Hindlimb muscle (tissue), 1 donor: ENCODE results near the gene CA11. TPM values are rescaled to one million over a fixed set of nuclear protein-coding genes. Genes with fewer than 3 reads are reported as not detected.
A peak's percentile ranks its signal among the peaks of the same experiment; 100 is the strongest.
"Not testable (repeated sequence)": the region's sequence is repeated elsewhere in the genome, so short reads cannot be mapped to it uniquely, and the experiment has no call there.

Source experiments
- DNase-seq: peaks from one replicate; pipeline ENCODE4 v3.0.0-alpha.2; 2013
- polyA plus RNA-seq: library from polyadenylated mRNA; unstranded; fragments of 120-200 nt; gene quantifications from one replicate; pipeline ENCODE4 v1.2.1, GENCODE V29; 2013; ENCODE audit not compliant: insufficient read length

The CA11 gene
- polyA plus RNA-seq, 1 donor: 7.8 TPM

GRCh38 chr19:48641850-48642249 is 4.1 kb downstream of the CA11 start:
- DNase-seq: no peak

DNA sequence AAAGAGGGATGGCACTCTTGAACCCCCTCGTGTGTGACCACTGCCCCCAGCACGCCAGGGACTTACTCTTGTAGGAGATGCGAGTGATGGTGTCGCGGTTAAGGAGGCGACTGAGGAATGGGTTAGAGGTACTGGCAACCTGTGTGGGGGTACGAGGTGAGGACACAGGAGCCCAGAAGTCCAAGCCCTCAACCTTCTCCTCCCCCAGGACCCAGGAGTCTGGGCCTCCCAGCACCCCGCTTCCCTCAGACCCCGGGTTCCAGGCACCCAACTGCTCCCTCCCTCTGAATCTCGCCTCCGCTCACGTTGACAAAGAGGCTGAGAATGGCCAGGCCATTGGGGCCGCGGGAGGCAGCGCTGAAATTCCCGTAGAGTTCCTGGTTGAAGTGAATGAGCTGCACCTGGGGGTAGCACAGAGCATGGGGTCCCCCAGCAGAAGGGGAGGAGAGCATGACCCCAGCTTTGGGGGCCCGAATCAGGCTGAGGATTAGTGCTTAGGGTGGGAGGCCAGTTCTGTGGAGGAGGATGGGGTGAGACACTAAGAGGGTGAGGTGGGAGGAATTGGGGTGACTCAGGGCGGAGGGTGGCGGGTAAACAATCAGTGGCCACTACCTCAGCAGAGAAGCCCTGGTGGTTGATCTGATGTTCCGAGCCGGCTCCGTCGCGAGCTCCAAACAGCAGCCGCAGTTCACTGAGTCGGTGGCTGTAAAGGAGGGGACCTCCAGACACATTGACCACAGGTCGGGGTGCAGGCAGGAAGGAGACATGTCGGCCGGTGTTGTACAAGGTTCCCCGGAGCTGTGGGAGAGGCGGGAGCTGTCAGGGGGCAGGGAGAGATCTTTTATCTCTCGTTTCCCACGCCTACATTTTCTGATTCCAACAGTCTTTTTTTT is 6.3 kb downstream of the CA11 start:
- DNase-seq: no peak

- no peak for DNase-seq
Observed at GRCh38 chr19:48638831-48639381, 7.1 kb downstream of the CA11 start.

DNA sequence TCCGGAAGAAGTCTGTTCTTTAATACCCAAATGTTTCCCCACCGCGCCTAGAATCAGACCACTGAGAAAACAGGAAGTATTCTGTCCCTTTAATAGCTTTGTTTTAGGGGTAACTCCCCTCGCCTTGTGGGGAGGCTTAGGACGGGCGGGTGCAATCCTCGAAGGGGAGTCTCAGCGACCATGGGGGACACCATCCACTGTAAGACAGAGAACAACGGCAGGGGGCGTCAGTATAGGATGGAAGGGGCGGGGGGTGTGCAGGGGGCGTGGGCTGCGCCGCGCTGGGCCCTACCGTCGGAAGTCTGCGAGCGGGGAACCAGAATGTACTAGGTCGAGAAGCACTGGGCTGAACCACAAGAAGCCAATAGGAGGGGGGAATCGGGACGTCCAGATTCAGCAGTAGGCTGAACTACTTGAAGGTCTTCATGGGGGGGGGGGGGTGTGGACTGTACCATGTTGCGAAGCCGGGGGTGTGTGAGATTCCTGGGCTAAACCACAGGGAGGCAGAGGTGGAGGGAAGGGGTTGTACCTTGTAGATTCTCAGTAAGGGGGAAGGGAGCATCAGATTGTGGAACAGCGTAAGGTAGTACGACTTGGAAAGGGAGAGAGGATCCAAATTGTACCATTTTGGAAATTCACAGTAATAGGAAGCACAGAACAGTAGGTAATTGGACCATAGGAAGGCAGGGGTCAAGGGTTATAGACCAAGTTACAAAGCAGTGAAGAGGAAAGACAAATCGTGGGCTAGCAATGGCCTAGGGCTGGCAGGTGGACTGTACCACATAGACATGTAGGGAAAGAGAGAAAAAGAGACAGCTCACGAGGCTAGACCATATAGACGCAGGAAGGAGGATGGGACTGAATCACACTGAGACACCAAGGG is 7.8 kb downstream of the CA11 start:
- peak; percentile 92 for DNase-seq

- peak; percentile 98 for DNase-seq
Observed at GRCh38 chr19:48637449-48637947, 8.5 kb downstream of the CA11 start.

DNA sequence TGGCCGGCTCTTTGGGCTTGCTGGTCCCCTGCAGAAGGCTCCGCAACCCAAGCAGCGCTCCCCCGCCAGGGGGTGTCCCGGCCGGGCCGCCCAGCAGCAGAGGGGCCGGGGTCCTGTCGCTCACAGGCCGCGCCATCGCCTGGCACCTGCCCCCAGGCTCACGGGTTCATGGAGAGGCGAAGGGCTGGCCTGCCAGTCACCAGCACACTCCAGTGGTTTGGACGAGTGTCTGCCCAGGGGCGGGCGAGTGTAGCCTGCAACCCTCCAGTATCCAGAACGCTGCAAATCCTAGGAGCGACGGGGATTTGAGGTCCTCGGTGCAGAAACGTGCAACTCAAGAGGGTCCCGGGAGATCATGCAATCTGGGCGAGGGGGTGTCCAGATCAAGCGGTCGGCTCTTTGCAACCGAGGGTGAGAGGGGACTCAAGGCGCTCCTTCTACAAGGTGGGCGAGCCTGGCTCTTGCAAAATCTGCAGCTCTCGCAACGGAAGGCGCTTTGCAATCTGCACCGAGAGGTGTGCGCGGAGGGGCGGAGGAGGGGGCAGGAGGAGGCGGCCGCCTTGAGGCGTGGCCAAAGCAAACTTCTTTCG is 9.0 kb downstream of the CA11 start, which contains the start of gene DBP:
Gene DBP (minus strand): TSS at position 521 of the 590 bp plus-strand sequence. CDS start 385 bp downstream, at position 136.
- no peak for DNase-seq

GRCh38 chr19:48635966-48636858 is 9.8 kb downstream of the CA11 start:
- DNase-seq: no peak

DNA sequence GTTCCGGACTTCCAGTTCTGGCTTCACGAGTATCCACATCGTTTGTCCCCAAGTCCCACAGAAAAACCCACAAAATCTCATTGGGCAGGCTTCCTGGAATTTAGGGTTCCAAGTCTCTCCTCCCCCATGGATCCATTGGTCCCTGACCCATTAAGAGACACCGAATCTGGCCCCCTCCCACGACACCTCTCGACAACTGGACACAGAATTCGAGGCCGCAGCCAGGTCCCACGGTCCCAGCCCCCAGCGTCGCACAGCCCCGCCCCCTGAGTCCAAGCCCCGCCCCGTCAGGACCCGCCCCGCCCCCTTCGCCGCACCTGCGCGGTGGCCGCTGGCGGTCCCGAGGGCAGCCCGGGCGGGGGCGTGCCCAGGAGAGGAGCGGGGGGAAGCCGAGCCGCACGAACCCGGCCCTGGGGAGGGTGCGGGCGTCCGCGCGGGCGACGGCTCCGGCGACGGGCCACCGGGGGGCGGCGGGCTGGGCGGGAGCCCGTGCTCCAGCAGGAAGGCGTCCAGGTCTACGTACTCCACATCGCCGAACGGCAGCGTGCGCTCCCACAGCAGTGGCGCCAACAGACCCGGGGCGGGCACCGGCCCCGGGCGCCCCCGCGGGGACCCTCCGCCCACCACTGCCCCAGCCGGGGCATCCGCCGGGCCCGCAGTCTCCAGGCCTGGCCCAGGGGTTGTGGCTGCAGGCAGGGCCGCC is 10.6 kb downstream of the CA11 start:
- no peak for DNase-seq

GRCh38 chr19:48634424-48635262 is 11.3 kb downstream of the CA11 start:
- DNase-seq: peak; percentile 95

- DNase-seq: no peak
Observed at GRCh38 chr19:48634036-48634342, 12.0 kb downstream of the CA11 start.

DNA sequence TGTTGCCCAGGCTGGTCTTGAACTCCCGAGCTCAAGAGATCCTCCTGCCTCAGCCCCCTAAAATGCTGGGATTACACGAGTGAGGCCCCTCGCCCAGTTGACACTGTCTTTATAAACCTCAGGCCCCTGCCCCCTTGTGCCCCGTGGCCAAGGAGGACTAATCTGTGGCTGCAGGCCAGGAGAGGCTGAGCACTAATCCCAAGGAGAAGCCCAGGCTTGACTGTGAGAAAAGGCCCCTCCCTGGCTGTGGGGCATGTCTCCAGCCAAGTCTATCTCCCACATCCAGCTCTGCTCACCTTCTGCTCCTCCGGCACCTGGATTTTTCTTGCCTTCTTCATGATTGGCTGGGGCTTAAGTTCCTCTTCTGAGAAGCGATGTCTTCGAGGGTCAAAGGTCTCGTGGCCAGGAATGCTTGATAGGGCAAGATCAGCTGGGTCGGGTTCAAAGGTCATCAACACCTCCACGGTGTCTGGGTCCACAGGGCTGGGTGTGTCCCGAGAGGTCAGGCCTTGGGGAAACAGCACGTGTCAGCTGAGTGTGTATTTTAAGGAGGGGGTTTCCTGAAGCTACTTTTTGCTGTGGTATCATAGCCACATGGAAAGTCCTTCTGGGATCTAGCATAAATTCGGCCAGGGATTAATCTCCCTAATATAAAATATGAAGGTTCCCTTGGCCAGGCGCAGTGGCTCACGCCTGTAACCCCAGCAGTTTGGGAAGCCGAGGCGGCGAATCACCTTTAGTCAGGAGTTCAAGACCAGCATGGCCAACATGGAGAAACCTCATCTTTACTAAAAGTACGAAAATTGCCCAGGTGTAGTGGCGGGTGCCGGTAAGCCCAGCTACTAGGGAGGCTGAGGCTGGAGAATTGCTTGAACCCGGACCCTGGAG is 12.6 kb downstream of the CA11 start:
- DNase-seq: no peak

GRCh38 chr19:48632692-48633147 is 13.3 kb downstream of the CA11 start:
- no peak for DNase-seq

- not testable (repeated sequence) for DNase-seq
Observed at GRCh38 chr19:48632286-48632685, 13.7 kb downstream of the CA11 start.

DNA sequence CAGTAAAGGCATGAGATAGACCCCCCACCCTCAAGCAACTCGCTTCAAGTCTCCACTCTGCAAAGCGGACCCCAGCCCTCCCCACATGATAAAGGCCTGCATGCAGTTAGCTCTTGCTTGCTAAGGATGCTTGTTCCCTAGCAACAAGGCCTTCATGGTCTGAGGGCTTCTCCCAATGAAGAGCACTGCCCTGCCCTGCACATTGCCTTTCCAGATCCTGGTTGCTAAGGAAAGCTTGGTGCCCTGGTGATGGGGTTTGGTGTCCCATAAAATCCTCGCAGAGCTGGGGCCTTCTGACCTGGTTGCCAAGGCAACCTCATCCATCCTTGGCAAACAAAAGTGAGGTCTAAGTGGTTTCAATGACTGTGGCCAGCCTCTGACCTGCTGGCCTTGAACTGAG is 14.8 kb downstream of the CA11 start:
- no peak for DNase-seq

- DNase-seq: no peak
Observed at GRCh38 chr19:48630296-48631063, 15.5 kb downstream of the CA11 start.

DNA sequence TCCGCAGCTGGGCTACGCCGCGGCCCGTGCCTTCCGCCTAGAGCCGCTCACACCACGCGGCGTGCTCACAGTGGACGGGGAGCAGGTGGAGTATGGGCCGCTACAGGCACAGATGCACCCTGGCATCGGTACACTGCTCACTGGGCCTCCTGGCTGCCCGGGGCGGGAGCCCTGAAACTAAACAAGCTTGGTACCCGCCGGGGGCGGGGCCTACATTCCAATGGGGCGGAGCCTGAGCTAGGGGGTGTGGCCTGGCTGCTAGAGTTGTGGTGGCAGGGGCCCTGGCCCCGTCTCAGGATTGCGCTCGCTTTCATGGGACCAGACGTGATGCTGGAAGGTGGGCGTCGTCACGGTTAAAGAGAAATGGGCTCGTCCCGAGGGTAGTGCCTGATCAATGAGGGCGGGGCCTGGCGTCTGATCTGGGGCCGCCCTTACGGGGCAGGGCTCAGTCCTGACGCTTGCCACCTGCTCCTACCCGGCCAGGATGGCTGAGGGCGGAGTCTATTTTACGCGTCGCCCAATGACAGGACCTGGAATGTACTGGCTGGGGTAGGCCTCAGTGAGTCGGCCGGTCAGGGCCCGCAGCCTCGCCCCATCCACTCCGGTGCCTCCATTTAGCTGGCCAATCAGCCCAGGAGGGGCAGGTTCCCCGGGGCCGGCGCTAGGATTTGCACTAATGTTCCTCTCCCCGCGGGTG is 16.2 kb downstream of the CA11 start:
- DNase-seq: no peak

- no peak for DNase-seq
Observed at GRCh38 chr19:48629297-48629598, 16.7 kb downstream of the CA11 start.
